ENCODE results near the gene LRP1B.

LRP1B gene

GRCh38 chr2:141900826-141901225, 230.0 kb downstream of the LRP1B start:
- Mint-ChIP-seq H3K4me3 (no peak overlapping the region), H3K9me3 (no peaks in the 10 kb centered on the region), H3K4me1 (ENCODE audit: low read depth) (no peaks in the 10 kb centered on the region), H3K27me3 (no peaks in the 10 kb centered on the region), H3K36me3 (ENCODE audit: low read depth) (no peaks in the 10 kb centered on the region), H3K27ac (no peak overlapping the region)
- intact Hi-C loops (cut with micrococcal nuclease), result no loop called here

GRCh38 chr2:141899740-141900139, 231.1 kb downstream of the LRP1B start:
- H3K4me1 Mint-ChIP-seq (ENCODE audit: low read depth), result no peaks in the 10 kb centered on the region

GRCh38 chr2:141889788-141890187, 241.0 kb downstream of the LRP1B start:
- Mint-ChIP-seq H3K27ac (no peak overlapping the region), H3K27me3 (no peaks in the 10 kb centered on the region), H3K36me3 (ENCODE audit: low read depth) (no peaks in the 10 kb centered on the region), H3K9me3 (peaks cover 9% of the 10 kb centered on the region), H3K4me3 (no peak overlapping the region), H3K4me1 (ENCODE audit: low read depth) (no peaks in the 10 kb centered on the region)
- intact Hi-C loops (cut with micrococcal nuclease), result no loop called here

More at GRCh38 chr2:141899740-141900139, 231.1 kb downstream of the LRP1B start:
- H3K4me3 Mint-ChIP-seq, result no peak overlapping the region
- H3K27ac Mint-ChIP-seq, result no peak overlapping the region
- no peaks in the 10 kb centered on the region for H3K9me3 Mint-ChIP-seq
- intact Hi-C loops (cut with micrococcal nuclease), result no loop called here
- no peaks in the 10 kb centered on the region for H3K36me3 Mint-ChIP-seq (ENCODE audit: low read depth)
- H3K27me3 Mint-ChIP-seq, result no peaks in the 10 kb centered on the region

- H3K27me3 Mint-ChIP-seq, result no peaks in the 10 kb centered on the region
- H3K9me3 Mint-ChIP-seq, result peaks cover 9% of the 10 kb centered on the region
- H3K27ac Mint-ChIP-seq, result no peak overlapping the region
- intact Hi-C loops (cut with micrococcal nuclease), result no loop called here
- H3K4me1 Mint-ChIP-seq (ENCODE audit: low read depth), result no peaks in the 10 kb centered on the region
- no peak overlapping the region for H3K4me3 Mint-ChIP-seq
- no peaks in the 10 kb centered on the region for H3K36me3 Mint-ChIP-seq (ENCODE audit: low read depth)
These were observed 241.7 kb downstream of the LRP1B start for GRCh38 chr2:141888987-141889555.

- Mint-ChIP-seq H3K4me3 (no peak overlapping the region), H3K36me3 (ENCODE audit: low read depth) (no peaks in the 10 kb centered on the region), H3K27me3 (no peaks in the 10 kb centered on the region), H3K9me3 (peaks cover 9% of the 10 kb centered on the region), H3K27ac (no peak overlapping the region), H3K4me1 (ENCODE audit: low read depth) (no peaks in the 10 kb centered on the region)
- intact Hi-C loops (cut with micrococcal nuclease), result no loop called here
These were observed 243.5 kb downstream of the LRP1B start for GRCh38 chr2:141887363-141887762.

GRCh38 chr2:141878016-141878415, 252.8 kb downstream of the LRP1B start:
- H3K27ac Mint-ChIP-seq, result no peak overlapping the region
- H3K9me3 Mint-ChIP-seq, result no peaks in the 10 kb centered on the region
- intact Hi-C loops (cut with micrococcal nuclease), result no loop called here
- no peak overlapping the region for H3K4me3 Mint-ChIP-seq
- no peaks in the 10 kb centered on the region for H3K27me3 Mint-ChIP-seq
- H3K4me1 Mint-ChIP-seq (ENCODE audit: low read depth), result no peaks in the 10 kb centered on the region
- no peaks in the 10 kb centered on the region for H3K36me3 Mint-ChIP-seq (ENCODE audit: low read depth)

GRCh38 chr2:141871913-141872634, 258.7 kb downstream of the LRP1B start:
- intact Hi-C loops (cut with micrococcal nuclease), result no loop called here
- H3K27ac Mint-ChIP-seq, result no peak overlapping the region
- no peaks in the 10 kb centered on the region for H3K27me3 Mint-ChIP-seq
- no peak overlapping the region for H3K4me3 Mint-ChIP-seq
- no peaks in the 10 kb centered on the region for H3K4me1 Mint-ChIP-seq (ENCODE audit: low read depth)
- H3K9me3 Mint-ChIP-seq, result peaks cover 21% of the 10 kb centered on the region
- H3K36me3 Mint-ChIP-seq (ENCODE audit: low read depth), result no peaks in the 10 kb centered on the region

GRCh38 chr2:141869572-141869971, 261.2 kb downstream of the LRP1B start:
- intact Hi-C loops (cut with micrococcal nuclease), result no loop called here
- Mint-ChIP-seq H3K27me3 (no peaks in the 10 kb centered on the region), H3K4me3 (no peak overlapping the region), H3K36me3 (ENCODE audit: low read depth) (no peaks in the 10 kb centered on the region), H3K4me1 (ENCODE audit: low read depth) (no peaks in the 10 kb centered on the region), H3K27ac (no peak overlapping the region), H3K9me3 (peaks cover 21% of the 10 kb centered on the region)

- no peak overlapping the region for H3K4me3 Mint-ChIP-seq
- H3K36me3 Mint-ChIP-seq (ENCODE audit: low read depth), result no peaks in the 10 kb centered on the region
- no peaks in the 10 kb centered on the region for H3K9me3 Mint-ChIP-seq
- no peaks in the 10 kb centered on the region for H3K27me3 Mint-ChIP-seq
- intact Hi-C loops (cut with micrococcal nuclease), result no loop called here
- H3K27ac Mint-ChIP-seq, result no peak overlapping the region
- H3K4me1 Mint-ChIP-seq (ENCODE audit: low read depth), result no peaks in the 10 kb centered on the region
These were observed 266.9 kb downstream of the LRP1B start for GRCh38 chr2:141863964-141864363.

- Mint-ChIP-seq H3K27me3 (no peaks in the 10 kb centered on the region), H3K36me3 (ENCODE audit: low read depth) (no peaks in the 10 kb centered on the region), H3K4me3 (no peak overlapping the region), H3K27ac (no peak overlapping the region), H3K9me3 (no peaks in the 10 kb centered on the region), H3K4me1 (ENCODE audit: low read depth) (no peaks in the 10 kb centered on the region)
- intact Hi-C loops (cut with micrococcal nuclease), result no loop called here
These were observed 274.4 kb downstream of the LRP1B start for GRCh38 chr2:141856215-141856919.

GRCh38 chr2:141848191-141848590, 282.6 kb downstream of the LRP1B start:
- no peaks in the 10 kb centered on the region for H3K9me3 Mint-ChIP-seq
- H3K27ac Mint-ChIP-seq, result no peak overlapping the region
- no peaks in the 10 kb centered on the region for H3K27me3 Mint-ChIP-seq

GRCh38 chr2:141844231-141844630, 286.6 kb downstream of the LRP1B start:
- intact Hi-C loops (cut with micrococcal nuclease), result no loop called here
- Mint-ChIP-seq H3K4me3 (no peak overlapping the region), H3K4me1 (ENCODE audit: low read depth) (no peaks in the 10 kb centered on the region), H3K27me3 (no peaks in the 10 kb centered on the region), H3K9me3 (no peaks in the 10 kb centered on the region), H3K27ac (no peak overlapping the region), H3K36me3 (ENCODE audit: low read depth) (no peaks in the 10 kb centered on the region)

More at GRCh38 chr2:141848191-141848590, 282.6 kb downstream of the LRP1B start:
- H3K4me1 Mint-ChIP-seq (ENCODE audit: low read depth), result no peaks in the 10 kb centered on the region
- H3K36me3 Mint-ChIP-seq (ENCODE audit: low read depth), result no peaks in the 10 kb centered on the region
- no peak overlapping the region for H3K4me3 Mint-ChIP-seq
- intact Hi-C loops (cut with micrococcal nuclease), result no loop called here

GRCh38 chr2:141835103-141835502, 295.7 kb downstream of the LRP1B start:
- Mint-ChIP-seq H3K4me3 (no peak overlapping the region), H3K27me3 (no peaks in the 10 kb centered on the region), H3K9me3 (no peaks in the 10 kb centered on the region), H3K36me3 (ENCODE audit: low read depth) (no peaks in the 10 kb centered on the region), H3K27ac (no peak overlapping the region), H3K4me1 (ENCODE audit: low read depth) (no peaks in the 10 kb centered on the region)
- intact Hi-C loops (cut with micrococcal nuclease), result no loop called here

- Mint-ChIP-seq H3K27ac (no peak overlapping the region), H3K4me3 (no peak overlapping the region), H3K36me3 (ENCODE audit: low read depth) (no peaks in the 10 kb centered on the region), H3K9me3 (no peaks in the 10 kb centered on the region), H3K27me3 (no peaks in the 10 kb centered on the region), H3K4me1 (ENCODE audit: low read depth) (no peaks in the 10 kb centered on the region)
- intact Hi-C loops (cut with micrococcal nuclease), result no loop called here
These were observed 302.1 kb downstream of the LRP1B start for GRCh38 chr2:141828761-141829160.
